Naive thymus-derived CD4-positive, alpha-beta T cell (primary cell): Measurements from ENCODE around the gene CERS6. TPM values are rescaled to one million over a fixed set of nuclear protein-coding genes. Genes with fewer than 3 reads are reported as not detected.

Source experiments
- ATAC-seq: fragments of 150-1000 bp; cut with Tn5 transposase; 2 replicates; pipeline ENCODE4 v1.10.0; 2021; ENCODE audit warnings: mild to moderate bottlenecking, moderate library complexity
- CTCF ChIA-PET: fragments of 350-600 bp; sonication (Branson Sonifier 250); formaldehyde crosslinking; loops from one replicate; lab custom pipeline; 2021; ENCODE audit warnings: antibody characterized with exemption; lab: Charles Lee
- POLR2A ChIA-PET: fragments of 350-600 bp; sonication (Branson Sonifier 250); formaldehyde crosslinking; loops from one replicate; lab custom pipeline; 2021; ENCODE audit warnings: antibody characterized with exemption, inconsistent platforms; lab: Charles Lee
- DNase-seq, 9 donors: peaks; one replicate each; pipeline versions ENCODE4 v3.0.0 to v3.0.0-alpha.2; 2020 to 2022; ENCODE audit warnings: mixed read lengths in 1 of 9
- H3K27ac ChIP-seq: one replicate; pipeline ENCODE4 v1.7.0; 2013; ENCODE audit warnings: mild to moderate bottlenecking, low read depth, low read length, moderate library complexity
- H3K27me3 ChIP-seq, 2 donors: one replicate each; pipeline ENCODE4 v1.7.0; 2013; ENCODE audit warnings: low read length in 2 of 2, mild to moderate bottlenecking in 2 of 2, moderate library complexity in 2 of 2; ENCODE audit not compliant: control insufficient read depth in 2 of 2, insufficient read depth in 2 of 2
- H3K36me3 ChIP-seq, 3 experiments: 1 replicate in 2 of 3; 2 replicates in 1 of 3; pipeline ENCODE4 v1.7.0; 2013; ENCODE audit warnings: low read length in 3 of 3, mild to moderate bottlenecking in 3 of 3, moderate library complexity in 1 of 3; ENCODE audit not compliant: insufficient read depth in 3 of 3, control insufficient read depth in 2 of 3
- H3K4me1 ChIP-seq, 2 donors: one replicate each; pipeline ENCODE4 v1.7.0; 2013; ENCODE audit warnings: low read length in 2 of 2, mild to moderate bottlenecking in 2 of 2, moderate library complexity in 1 of 2; ENCODE audit not compliant: control insufficient read depth in 2 of 2, insufficient read depth in 2 of 2
- H3K4me3 ChIP-seq: 2 replicates; pipeline ENCODE4 v1.7.0; 2013; ENCODE audit warnings: mild to moderate bottlenecking, low read length
- H3K9me3 ChIP-seq, 3 experiments: 1 replicate in 2 of 3; 2 replicates in 1 of 3; pipeline ENCODE4 v1.7.0; 2013; ENCODE audit warnings: low read length in 3 of 3; ENCODE audit not compliant: control insufficient read depth in 2 of 3
- H3K27ac Mint-ChIP-seq, 9 donors: one replicate each; pipeline ENCODE4 v1.8.0; 2020 to 2022; ENCODE audit warnings: mixed read lengths in 9 of 9, mild to moderate bottlenecking in 8 of 9, moderate library complexity in 5 of 9, inconsistent platforms in 2 of 9
- H3K27me3 Mint-ChIP-seq, 5 donors: one replicate each; pipeline ENCODE4 v1.8.0; 2021 to 2022; ENCODE audit warnings: mixed read lengths in 5 of 5, mild to moderate bottlenecking in 1 of 5
- H3K36me3 Mint-ChIP-seq, 5 donors: one replicate each; pipeline ENCODE4 v1.8.0; 2020 to 2022; ENCODE audit warnings: mixed read lengths in 5 of 5, mild to moderate bottlenecking in 3 of 5, inconsistent platforms in 1 of 5
- H3K4me1 Mint-ChIP-seq, 7 donors: one replicate each; pipeline ENCODE4 v1.8.0; 2020 to 2022; ENCODE audit warnings: mixed read lengths in 7 of 7, mild to moderate bottlenecking in 3 of 7, inconsistent platforms in 1 of 7
- H3K4me3 Mint-ChIP-seq, 10 donors: one replicate each; pipeline ENCODE4 v1.8.0; 2020 to 2022; ENCODE audit warnings: mild to moderate bottlenecking in 10 of 10, mixed read lengths in 10 of 10, moderate library complexity in 6 of 10, inconsistent platforms in 2 of 10
- H3K9me3 Mint-ChIP-seq, 11 donors: one replicate each; pipeline ENCODE4 v1.8.0; 2020 to 2022; ENCODE audit warnings: mixed read lengths in 11 of 11, mild to moderate bottlenecking in 4 of 11, inconsistent platforms in 1 of 11, moderate library complexity in 1 of 11
- intact Hi-C, 2 donors: fragments of 100-400 bp; cut with micrococcal nuclease; formaldehyde crosslinking; loops; one replicate each; pipeline ENCODE4 v1.15.1; 2023
- polyA plus RNA-seq, 2 donors: library from polyadenylated mRNA; unstranded; fragments of 300-500 nt; fragmentation: Illumina TruSeq; gene quantifications; one replicate each; pipeline ENCODE4 v1.2.3, GENCODE V29; 2021
- total RNA-seq, 6 experiments: library from RNA in 5 of 6; stranded (reverse) in 5 of 6; gene quantifications; 1 replicate in 5 of 6; 2 replicates in 1 of 6; pipeline ENCODE4 v1.2.3 and lab custom pipeline; 2021 to 2026

Gene CERS6
- total and polyA plus RNA-seq, 7 experiments from 2014 or later, result 9.1 to 28.4 (median 19.7) TPM

DNA sequence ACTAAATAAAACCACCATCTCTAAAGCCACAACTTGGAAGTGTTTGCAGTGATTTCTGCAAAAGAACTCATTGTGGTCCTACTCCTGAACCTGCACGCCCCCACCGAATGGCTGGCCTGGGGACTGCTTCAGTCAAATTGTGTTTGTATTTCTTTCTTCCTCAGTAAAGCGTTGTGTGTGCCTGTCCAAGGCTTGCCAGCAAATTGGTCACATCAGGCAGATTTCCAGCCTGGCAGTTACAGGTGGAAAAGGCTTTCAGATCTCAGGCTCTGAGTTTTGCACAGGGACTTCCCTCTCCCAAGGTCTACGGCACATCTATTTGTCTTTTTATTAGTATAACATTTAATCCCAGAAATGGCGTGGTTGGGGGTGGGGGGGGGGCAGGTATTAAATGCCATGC lies 292.4 kb downstream of the CERS6 start:
- Histone ChIP-seq H3K4me3 (no peak overlapping the region), H3K9me3 (no peaks in the 10 kb centered on the region), H3K27ac (no peak overlapping the region), H3K27me3 (no peaks in the 10 kb centered on the region), H3K36me3 (no peaks in the 10 kb centered on the region), H3K4me1 (peaks cover 23 to 47% of the 10 kb centered on the region in 2 donors)
- peaks cover 0 to 6% (median 0%) of the 10 kb centered on the region in 11 donors for H3K9me3 Mint-ChIP-seq
- intact Hi-C loops, result no loop called here
- no peaks in the 10 kb centered on the region for H3K27me3 Mint-ChIP-seq
- peaks cover 29 to 76% (median 66%) of the 10 kb centered on the region in 7 donors for H3K4me1 Mint-ChIP-seq
- ChIA-PET CTCF (interaction anchor here (0.8 kb wide), 1 partner anchor 10 kb away, joined by 3 read pairs; no protein-coding TSS in a partner anchor), POLR2A (interaction anchor here (0.7 kb wide), 1 partner anchor 244 kb away, joined by 3 read pairs; no protein-coding TSS in a partner anchor)
- ATAC-seq (no peak), DNase-seq (no peak)
- H3K27ac Mint-ChIP-seq, result peak overlapping the region in 8 of 9 donors; percentile 65 to 92 (median 84)
- H3K4me3 Mint-ChIP-seq, result peak overlapping the region in 3 of 10 donors; percentile 23 to 65 (median 25)
- H3K36me3 Mint-ChIP-seq, result peaks cover 0 to 29% (median 19%) of the 10 kb centered on the region in 5 donors

DNA sequence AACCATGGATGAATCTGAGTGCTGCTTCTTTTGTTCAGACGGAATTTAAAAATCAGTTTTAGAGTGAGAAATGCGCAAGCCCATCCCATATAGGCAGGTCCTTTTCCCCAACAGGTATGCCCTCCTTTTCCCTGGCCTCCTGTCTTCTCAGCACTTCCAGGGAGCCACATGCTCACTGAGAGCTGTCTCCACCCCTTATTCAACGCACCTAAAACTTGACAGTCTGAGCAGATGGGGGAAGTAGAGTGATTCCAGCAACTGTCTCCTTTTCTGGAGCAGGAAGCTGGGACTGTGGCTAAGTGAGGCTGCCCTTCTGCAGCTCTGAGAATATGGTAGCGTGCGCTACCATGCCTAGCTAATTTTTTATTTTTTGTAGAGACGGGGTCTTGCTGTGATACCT lies 293.2 kb downstream of the CERS6 start:
- H3K27ac ChIP-seq, result no peak overlapping the region
- no peaks in the 10 kb centered on the region for H3K9me3 ChIP-seq
- no peak overlapping the region for H3K4me3 ChIP-seq
- ChIA-PET POLR2A (interaction anchor here (0.8 to 1.7 kb wide), 2 partner anchors 9 to 403 kb away, joined by 3 to 5 read pairs; no protein-coding TSS in a partner anchor), CTCF (no interaction called here)
- intact Hi-C loops, result no loop called here
- Mint-ChIP-seq H3K36me3 (peaks cover 0 to 32% (median 17%) of the 10 kb centered on the region in 5 donors), H3K9me3 (peaks cover 0 to 6% (median 0%) of the 10 kb centered on the region in 11 donors), H3K4me1 (peaks cover 32 to 83% (median 75%) of the 10 kb centered on the region in 7 donors), H3K27ac (peak overlapping the region in 8 of 9 donors; percentile 65 to 92 (median 84)), H3K27me3 (no peaks in the 10 kb centered on the region), H3K4me3 (peak overlapping the region in 8 of 10 donors; percentile 7 to 65 (median 56))
- ATAC-seq, result no peak
- H3K27me3 ChIP-seq, result no peaks in the 10 kb centered on the region
- no peak for DNase-seq
- no peaks in the 10 kb centered on the region for H3K36me3 ChIP-seq
- H3K4me1 ChIP-seq, result peaks cover 28 to 54% of the 10 kb centered on the region in 2 donors

GRCh38 chr2:168751104-168751740 lies 295.1 kb downstream of the CERS6 start:
- Histone ChIP-seq H3K27me3 (no peaks in the 10 kb centered on the region), H3K9me3 (no peaks in the 10 kb centered on the region), H3K36me3 (no peaks in the 10 kb centered on the region), H3K4me1 (peaks cover 29 to 70% of the 10 kb centered on the region in 2 donors), H3K4me3 (peak overlapping the region; percentile 0), H3K27ac (peak overlapping the region; percentile 48)
- H3K4me1 Mint-ChIP-seq, result peaks cover 35 to 91% (median 86%) of the 10 kb centered on the region in 7 donors
- no peaks in the 10 kb centered on the region for H3K27me3 Mint-ChIP-seq
- peak overlapping the region; percentile 65 to 92 (median 89) for H3K27ac Mint-ChIP-seq
- H3K36me3 Mint-ChIP-seq, result peaks cover 0 to 27% (median 6%) of the 10 kb centered on the region in 5 donors
- ATAC-seq (peak; percentile 97), DNase-seq (peak in 7 of 9 donors; percentile 52 to 81 (median 75))
- peaks cover 0 to 2% (median 0%) of the 10 kb centered on the region in 11 donors for H3K9me3 Mint-ChIP-seq
- POLR2A ChIA-PET, result interaction anchor here (1.0 kb wide), 1 partner anchor 10 kb away, joined by 4 read pairs; no protein-coding TSS in a partner anchor
- CTCF ChIA-PET, result interaction anchor here (1.0 kb wide), 1 partner anchor 633 kb away, joined by 4 read pairs; no protein-coding TSS in a partner anchor
- intact Hi-C loops, result loop anchor here (2.0 to 10.0 kb wide), 4 partner anchors 16 to 504 kb away; partner anchors contain the start of genes CERS6 (in 1 of the 2) and STK39 (in 1 of the 2)
- H3K4me3 Mint-ChIP-seq, result peak overlapping the region; percentile 21 to 69 (median 64)

DNA sequence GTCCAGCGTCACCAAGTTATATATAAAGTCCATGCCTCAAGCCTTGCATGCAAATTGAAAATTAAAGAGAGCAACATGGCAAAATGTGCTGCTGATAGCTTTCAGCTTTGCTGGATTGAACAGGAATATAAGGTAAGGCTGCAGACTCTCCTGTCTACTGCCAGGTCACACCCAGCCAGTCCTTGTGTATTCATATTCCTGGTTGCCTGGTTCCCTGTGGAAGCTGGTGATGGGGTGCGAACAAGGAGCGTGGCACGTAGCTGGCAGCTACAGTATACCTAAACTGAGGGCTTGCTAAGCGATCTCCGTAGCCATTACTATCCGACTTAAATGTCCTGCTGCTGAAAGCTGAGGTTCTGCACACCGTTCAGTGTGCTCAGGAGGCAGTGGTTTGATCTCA lies 296.3 kb downstream of the CERS6 start:
- Mint-ChIP-seq H3K4me3 (peak overlapping the region in 4 of 10 donors; percentile 17 to 65 (median 34)), H3K36me3 (peaks cover 0 to 28% (median 8%) of the 10 kb centered on the region in 5 donors), H3K9me3 (peaks cover 0 to 2% (median 0%) of the 10 kb centered on the region in 11 donors), H3K27me3 (no peaks in the 10 kb centered on the region), H3K4me1 (peaks cover 46 to 100% (median 97%) of the 10 kb centered on the region in 7 donors), H3K27ac (peak overlapping the region in 7 of 9 donors; percentile 6 to 92 (median 83))
- peaks cover 41 to 81% of the 10 kb centered on the region in 2 donors for H3K4me1 ChIP-seq
- ATAC-seq (no peak), DNase-seq (no peak)
- H3K4me3 ChIP-seq, result no peak overlapping the region
- POLR2A ChIA-PET, result no interaction called here
- no peaks in the 10 kb centered on the region for H3K27me3 ChIP-seq
- CTCF ChIA-PET, result no interaction called here
- no peak overlapping the region for H3K27ac ChIP-seq
- intact Hi-C loops, result loop anchor here (5.0 to 10.0 kb wide), 2 partner anchors 298 to 505 kb away; partner anchors contain the start of genes CERS6 (in 1 of the 2) and STK39 (in 1 of the 2)
- H3K9me3 ChIP-seq, result no peaks in the 10 kb centered on the region
- no peaks in the 10 kb centered on the region for H3K36me3 ChIP-seq

DNA sequence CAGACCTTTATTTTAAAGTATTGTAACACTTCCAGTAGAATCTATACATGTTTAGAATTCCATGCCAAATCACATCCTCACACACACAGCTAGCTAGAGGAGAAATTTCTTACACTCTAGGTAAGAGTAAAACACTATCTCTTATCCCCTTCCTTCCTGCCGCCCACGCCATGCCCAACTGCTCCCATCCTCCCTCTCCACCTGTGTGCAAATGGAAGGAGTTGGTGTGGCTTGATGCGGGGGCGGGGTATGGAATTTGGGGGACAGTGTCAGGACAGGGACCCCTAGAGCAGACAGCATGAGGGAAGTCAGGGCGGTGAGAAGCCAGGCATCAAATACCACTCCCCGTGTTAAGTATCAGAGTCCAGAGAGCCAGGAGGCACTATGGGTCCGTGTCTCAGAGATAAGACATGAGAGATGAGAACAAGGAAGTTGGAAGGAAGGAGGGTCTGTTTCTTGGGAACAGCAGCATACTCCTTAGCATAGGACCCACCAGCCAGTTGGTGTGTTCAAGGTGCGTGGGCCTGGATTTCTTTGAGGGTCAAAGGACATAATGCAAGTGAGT lies 297.8 kb downstream of the CERS6 start:
- ATAC-seq (no peak), DNase-seq (no peak)
- no peak overlapping the region for H3K4me3 ChIP-seq
- H3K27me3 ChIP-seq, result no peaks in the 10 kb centered on the region
- intact Hi-C loops, result loop anchor here (5.0 to 10.0 kb wide), 2 partner anchors 299 to 507 kb away; partner anchors contain the start of genes CERS6 (in 1 of the 2) and STK39 (in 1 of the 2)
- H3K4me1 ChIP-seq, result peaks cover 50 to 91% of the 10 kb centered on the region in 2 donors
- Mint-ChIP-seq H3K27me3 (no peaks in the 10 kb centered on the region), H3K9me3 (peaks cover 0 to 2% (median 0%) of the 10 kb centered on the region in 11 donors), H3K36me3 (peaks cover 0 to 28% (median 6%) of the 10 kb centered on the region in 5 donors), H3K4me3 (peak overlapping the region in 4 of 10 donors; percentile 4 to 65 (median 30)), H3K4me1 (peaks cover 51 to 100% (median 98%) of the 10 kb centered on the region in 7 donors), H3K27ac (peak overlapping the region in 7 of 9 donors; percentile 6 to 83 (median 67))
- H3K36me3 ChIP-seq, result no peaks in the 10 kb centered on the region
- no peak overlapping the region for H3K27ac ChIP-seq
- ChIA-PET CTCF (interaction anchor here (0.5 to 1.5 kb wide), 3 partner anchors 12 to 407 kb away, joined by 3 read pairs; no protein-coding TSS in a partner anchor), POLR2A (no interaction called here)
- H3K9me3 ChIP-seq, result no peaks in the 10 kb centered on the region

- Mint-ChIP-seq H3K27me3 (no peaks in the 10 kb centered on the region), H3K4me1 (peaks cover 28 to 70% (median 67%) of the 10 kb centered on the region in 7 donors), H3K27ac (peak overlapping the region in 8 of 9 donors; percentile 3 to 75 (median 24)), H3K4me3 (peak overlapping the region in 8 of 10 donors; percentile 3 to 55 (median 36)), H3K9me3 (no peaks in the 10 kb centered on the region), H3K36me3 (peaks cover 0 to 35% (median 6%) of the 10 kb centered on the region in 5 donors)
- no peak for DNase-seq
- Histone ChIP-seq H3K4me1 (peaks cover 31 to 59% of the 10 kb centered on the region in 2 donors), H3K36me3 (no peaks in the 10 kb centered on the region), H3K9me3 (no peaks in the 10 kb centered on the region), H3K4me3 (no peak overlapping the region), H3K27me3 (no peaks in the 10 kb centered on the region), H3K27ac (no peak overlapping the region)
- peak; percentile 31 for ATAC-seq
- intact Hi-C loops, result loop anchor here in 1 of 2 donors (10.0 kb wide), 1 partner anchor 302 kb away; the partner anchor contains the start of gene CERS6
- CTCF ChIA-PET, result interaction anchor here (2.8 kb wide), 1 partner anchor 410 kb away, joined by 27 read pairs; no protein-coding TSS in a partner anchor
- POLR2A ChIA-PET, result interaction anchor here (0.6 kb wide), 1 partner anchor 95 kb away, joined by 3 read pairs; no protein-coding TSS in a partner anchor
Observed at GRCh38 chr2:168757223-168757622, 301.2 kb downstream of the CERS6 start.
